Placental pericyte (primary cell): ENCODE data around the gene SLC6A2. TPM values are rescaled to one million over a fixed set of nuclear protein-coding genes. Genes with fewer than 3 reads are reported as not detected.

ENCODE experiments used
- total RNA-seq: library from RNA; depleted of rRNA; stranded (reverse); fragments of >200 nt; gene quantifications from 2 replicates; pipeline ENCODE4 v1.2.3, GENCODE V29; 2012

SLC6A2 gene
- total RNA-seq, result 0.43 TPM in 1 of 2 replicates, not detected in the other

DNA sequence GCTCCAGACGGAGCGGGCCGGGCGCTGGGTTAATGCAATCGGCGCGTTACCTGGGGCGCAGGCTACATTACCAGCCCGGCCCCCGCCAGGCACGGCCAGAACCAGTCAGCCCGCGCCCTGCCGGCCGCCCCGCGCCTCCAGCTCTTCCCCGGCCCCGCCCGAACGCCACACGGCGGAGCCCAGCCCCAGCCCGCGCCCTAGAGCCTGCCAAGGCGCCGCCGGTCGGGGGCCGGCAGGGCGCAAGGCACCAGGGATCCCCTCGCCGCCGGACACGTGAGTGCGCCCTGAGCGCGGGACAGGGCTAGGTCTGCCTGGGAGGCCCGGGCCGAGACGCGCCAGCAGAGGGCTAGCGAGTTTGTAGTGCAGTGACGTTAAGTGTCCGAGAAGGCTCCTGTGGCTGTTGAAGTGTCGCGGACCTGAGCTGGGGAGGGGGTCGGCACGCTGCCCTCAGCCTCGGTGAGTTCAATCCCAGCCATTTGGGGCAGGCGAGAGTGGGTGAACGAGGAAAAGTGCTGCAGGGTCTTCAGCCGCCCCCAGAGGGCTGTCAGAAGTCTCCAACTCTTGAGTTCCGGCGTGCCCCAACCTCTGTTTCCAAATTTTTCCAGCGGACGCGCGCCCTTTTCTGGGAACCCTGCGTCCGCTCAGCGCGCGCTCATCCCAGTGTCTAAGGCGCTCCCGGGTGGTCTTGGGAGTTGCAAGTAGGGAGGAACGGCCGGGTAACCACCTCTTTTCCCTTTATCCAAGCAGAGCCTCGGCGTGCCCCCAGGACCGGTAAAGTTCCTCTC is at the start of gene SLC6A2:
TSS of gene SLC6A2 (plus strand) at position 92 of the 785 bp plus-strand sequence. CDS start 707 bp downstream, outside the sequence.

Other genes with a start within 250 kb of the SLC6A2 start
- gene MMP2, start 176.8 kb upstream of the SLC6A2 start, total RNA-seq, result 875 and 1,286 TPM in 2 replicates
- gene LPCAT2, start 146.9 kb upstream of the SLC6A2 start, total RNA-seq, result 14.4 and 52.4 TPM in 2 replicates
- 0.72 and 0.88 TPM in 2 replicates for gene CAPNS2, start 89.3 kb upstream of the SLC6A2 start, total RNA-seq
- 0.22 and 1.6 TPM in 2 replicates for gene CES1, start 177.1 kb downstream of the SLC6A2 start, total RNA-seq
- not detected in 2 replicates for gene CES5A, start 219.4 kb downstream of the SLC6A2 start, total RNA-seq